Loucy (cell line): Measurements from ENCODE around the gene PRKN.

Source experiments
- H2AFZ ChIP-seq: fragments of 200-600 bp; sonication (generic); 2 replicates; pipeline ENCODE4 v1.6.0; 2016; ENCODE audit warnings: antibody characterized with exemption, mild to moderate bottlenecking, low read length, moderate library complexity
- H3F3A ChIP-seq: fragments of 200-600 bp; 2 replicates; pipeline ENCODE4 v1.6.0; 2016; ENCODE audit warnings: antibody characterized with exemption, low read depth, mild to moderate bottlenecking
- H3K27me3 ChIP-seq: fragments of 200-600 bp; sonication (generic); 2 replicates; pipeline ENCODE4 v1.6.1; 2014; ENCODE audit warnings: low read length, mild to moderate bottlenecking; ENCODE audit not compliant: insufficient read depth, poor library complexity, severe bottlenecking
- H3K36me3 ChIP-seq: fragments of 200-600 bp; sonication (generic); 2 replicates; pipeline ENCODE4 v1.6.1; 2016; ENCODE audit warnings: low read length; ENCODE audit not compliant: insufficient read depth
- H3K4me1 ChIP-seq: fragments of 200-600 bp; sonication (generic); 2 replicates; pipeline ENCODE4 v1.5.1; 2014; ENCODE audit warnings: low read length, mild to moderate bottlenecking; ENCODE audit not compliant: insufficient read depth, poor library complexity, severe bottlenecking
- H3K4me2 ChIP-seq: fragments of 200-600 bp; sonication (generic); 2 replicates; pipeline ENCODE4 v1.6.0; 2014; ENCODE audit warnings: antibody characterized with exemption, low read length, low read depth, mild to moderate bottlenecking; ENCODE audit not compliant: poor library complexity, severe bottlenecking
- H3K4me3 ChIP-seq: fragments of 200-600 bp; sonication (generic); 2 replicates; pipeline ENCODE4 v1.5.1; 2014; ENCODE audit warnings: low read length, mild to moderate bottlenecking, mixed read lengths; ENCODE audit not compliant: poor library complexity, severe bottlenecking
- H3K79me2 ChIP-seq: fragments of 200-600 bp; sonication (generic); 2 replicates; pipeline ENCODE4 v1.6.1; 2014; ENCODE audit warnings: low read length; ENCODE audit not compliant: insufficient read depth
- H3K9ac ChIP-seq: fragments of 200-600 bp; sonication (generic); 2 replicates; pipeline ENCODE4 v1.6.0; 2014; ENCODE audit warnings: mild to moderate bottlenecking, low read depth, low read length, moderate library complexity; ENCODE audit not compliant: poor library complexity, severe bottlenecking
- H3K9me2 ChIP-seq: fragments of 200-600 bp; sonication (generic); replicated peaks from 2 replicates; pipeline ENCODE4 v1.6.1; 2016; ENCODE audit warnings: low read depth, low read length, mixed read lengths
- H3K9me3 ChIP-seq: fragments of 200-600 bp; sonication (generic); 2 replicates; pipeline ENCODE4 v1.6.1; 2014; ENCODE audit warnings: mild to moderate bottlenecking, antibody characterized with exemption, low read length, low read depth; ENCODE audit not compliant: insufficient read depth
- H4K20me1 ChIP-seq: fragments of 200-600 bp; sonication (generic); 2 replicates; pipeline ENCODE4 v1.6.0; 2014; ENCODE audit warnings: antibody characterized with exemption, low read length, mild to moderate bottlenecking; ENCODE audit not compliant: insufficient read depth, poor library complexity, severe bottlenecking
- CTCF ChIP-seq: fragments of 200-600 bp; sonication (generic); conservative IDR thresholded peaks from 2 replicates; pipeline ENCODE4 v1.5.1; 2014; ENCODE audit warnings: mild to moderate bottlenecking, antibody characterized with exemption, low read length
- EZH2phosphoT487 ChIP-seq: fragments of 200-600 bp; IDR thresholded peaks from 2 replicates; pipeline ENCODE4 v1.6.1; 2018; ENCODE audit warnings: antibody characterized with exemption, mild to moderate bottlenecking, moderate library complexity, borderline replicate concordance

Gene PRKN

GRCh38 chr6:162674452-162674851 is 53.1 kb downstream of the PRKN start:
- H3F3A ChIP-seq: no peaks in the 10 kb centered on the region
- no peaks in the 10 kb centered on the region for H3K9me3 ChIP-seq
- H3K9ac ChIP-seq: no peak overlapping the region
- H3K4me1 ChIP-seq: no peaks in the 10 kb centered on the region
- no peaks in the 10 kb centered on the region for H3K27me3 ChIP-seq
- no peak overlapping the region for H3K4me3 ChIP-seq
- no peaks in the 10 kb centered on the region for H3K79me2 ChIP-seq
- no peaks in the 10 kb centered on the region for H3K9me2 ChIP-seq
- no peaks in the 10 kb centered on the region for H4K20me1 ChIP-seq
- H3K4me2 ChIP-seq: no peak overlapping the region
- no peak for TF ChIP-seq EZH2phosphoT487
- no peak for TF ChIP-seq CTCF
- H3K36me3 ChIP-seq: no peaks in the 10 kb centered on the region
- no peak overlapping the region for H2AFZ ChIP-seq

DNA sequence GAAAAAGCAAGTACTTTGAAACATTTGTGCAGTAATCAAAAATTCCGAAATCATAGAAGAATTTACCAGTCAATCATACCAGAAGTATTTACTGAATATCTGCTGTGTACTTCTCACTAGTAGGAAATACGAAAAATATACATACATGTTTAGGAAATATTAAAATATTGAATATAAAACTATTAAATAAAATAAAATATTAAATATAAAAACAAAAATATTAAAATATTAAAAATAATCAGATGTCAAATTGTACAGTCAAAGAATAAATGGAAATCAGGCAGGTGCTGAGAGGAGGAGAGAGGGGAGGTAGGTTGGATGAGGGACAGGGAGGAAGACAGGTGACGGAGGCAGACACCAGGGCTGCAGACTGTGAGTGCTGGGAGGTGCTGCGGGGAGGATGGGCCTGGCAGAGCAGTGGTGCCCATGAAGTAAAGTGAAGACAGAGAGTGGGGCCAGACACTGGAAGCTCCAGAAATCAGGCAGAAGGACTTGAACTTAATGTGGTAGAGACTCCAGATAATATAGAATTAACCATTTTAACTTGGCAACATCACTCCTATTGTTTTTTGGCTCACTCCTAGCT is 55.9 kb downstream of the PRKN start:
- Histone ChIP-seq H3K9ac (no peak overlapping the region), H3K27me3 (no peaks in the 10 kb centered on the region), H3K4me2 (no peak overlapping the region), H3K4me1 (no peaks in the 10 kb centered on the region), H3K79me2 (no peaks in the 10 kb centered on the region), H3K36me3 (no peaks in the 10 kb centered on the region), H3K4me3 (no peak overlapping the region), H3K9me2 (no peaks in the 10 kb centered on the region), H4K20me1 (no peaks in the 10 kb centered on the region), H2AFZ (no peak overlapping the region), H3K9me3 (no peaks in the 10 kb centered on the region), H3F3A (no peaks in the 10 kb centered on the region)
- TF ChIP-seq CTCF (no peak), EZH2phosphoT487 (no peak)

DNA sequence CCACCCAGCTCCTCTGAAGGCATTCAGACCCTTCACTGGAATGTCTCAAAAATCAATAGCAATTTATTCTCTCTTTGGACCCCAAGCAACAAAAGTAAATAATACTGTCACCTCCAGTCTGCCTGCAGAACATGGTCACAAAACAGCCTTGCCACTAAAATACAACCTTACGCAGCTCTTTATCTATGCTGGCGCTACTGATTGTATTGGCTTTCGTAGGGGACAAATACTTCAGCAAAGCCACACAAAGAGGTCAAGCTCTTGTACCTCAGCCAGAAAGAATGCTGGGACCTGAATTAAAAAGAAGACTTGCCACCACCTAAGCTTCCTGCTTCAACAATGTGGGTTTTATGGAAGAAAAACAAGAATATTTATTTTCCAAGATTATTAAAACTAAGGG is 57.2 kb downstream of the PRKN start:
- Histone ChIP-seq H2AFZ (no peak overlapping the region), H3K4me2 (no peak overlapping the region), H3K4me1 (no peaks in the 10 kb centered on the region), H3K9me2 (no peaks in the 10 kb centered on the region), H4K20me1 (no peaks in the 10 kb centered on the region), H3K9me3 (no peaks in the 10 kb centered on the region), H3K4me3 (no peak overlapping the region), H3F3A (no peaks in the 10 kb centered on the region), H3K27me3 (no peaks in the 10 kb centered on the region), H3K79me2 (no peaks in the 10 kb centered on the region), H3K9ac (no peak overlapping the region), H3K36me3 (no peaks in the 10 kb centered on the region)
- TF ChIP-seq CTCF (no peak), EZH2phosphoT487 (no peak)
